Anterior cingulate cortex (tissue), 58 donors: ENCODE measurements around the gene C20orf144.
A peak's percentile ranks its signal among the peaks of the same experiment; 100 is the strongest.

Experiments used
- DNase-seq, 58 donors: peaks; one replicate each; lab custom pipeline; 2025; lab: John Stamatoyannopoulos, UW

The C20orf144 gene

GRCh38 chr20:33663161-33664084 lies 1.3 kb downstream of the C20orf144 start:
- peak in 57 of 58 donors; percentile 19 to 82 (median 64) for DNase-seq

- DNase-seq = peak in 3 of 58 donors; percentile 34 to 63 (median 35)
These were observed 2.1 kb downstream of the C20orf144 start for GRCh38 chr20:33664085-33664761.

- DNase-seq = peak in 3 of 58 donors; percentile 11 to 37 (median 26)
These were observed 2.6 kb downstream of the C20orf144 start for GRCh38 chr20:33664762-33665144.

GRCh38 chr20:33666293-33667244 lies 4.4 kb downstream of the C20orf144 start, which contains the start of gene ACTL10:
TSS of gene ACTL10 (plus strand) at chr20:33666943. CDS start at chr20:33667498, 555 bp downstream.
- peak in 57 of 58 donors; percentile 25 to 98 (median 86) for DNase-seq

- peak in 31 of 58 donors; percentile 22 to 70 (median 52) for DNase-seq
These were observed 5.1 kb downstream of the C20orf144 start for GRCh38 chr20:33667245-33667675.

GRCh38 chr20:33667676-33668465 lies 5.7 kb downstream of the C20orf144 start:
- DNase-seq = peak in 52 of 58 donors; percentile 12 to 82 (median 62)

GRCh38 chr20:33668466-33669155 lies 6.5 kb downstream of the C20orf144 start:
- DNase-seq = no peak

- no peak for DNase-seq
These were observed 7.1 kb downstream of the C20orf144 start for GRCh38 chr20:33669224-33669623.

GRCh38 chr20:33669873-33670640 lies 7.9 kb downstream of the C20orf144 start:
- DNase-seq = peak in 39 of 58 donors; percentile 13 to 82 (median 49)

- DNase-seq = no peak
These were observed 8.8 kb downstream of the C20orf144 start for GRCh38 chr20:33670715-33671499.

GRCh38 chr20:33671573-33672288 lies 9.6 kb downstream of the C20orf144 start:
- DNase-seq = no peak

- DNase-seq = peak in 1 of 58 donors; percentile 11
These were observed 10.4 kb downstream of the C20orf144 start for GRCh38 chr20:33672426-33673113.

- no peak for DNase-seq
These were observed 10.9 kb downstream of the C20orf144 start for GRCh38 chr20:33673114-33673409.

GRCh38 chr20:33673410-33674293 lies 11.5 kb downstream of the C20orf144 start:
- DNase-seq = peak in 2 of 58 donors; percentile 42 to 48
